ENCODE data around the gene SOHLH1. TPM values are rescaled to one million over a fixed set of nuclear protein-coding genes. Genes with fewer than 3 reads are reported as not detected.
"Not testable (repeated sequence)": the region's sequence is repeated elsewhere in the genome, so short reads cannot be mapped to it uniquely, and the experiment has no call there.

SOHLH1 gene
- total RNA-seq, 1 donor from 2014 or later, result under 0.01 TPM

- H3K9me3 ChIP-seq (ENCODE audit: control insufficient read depth in 3 of 3, low read length in 3 of 3), result no peaks in the 10 kb centered on the region
- H3K27me3 ChIP-seq (ENCODE audit: control insufficient read depth in 3 of 3, insufficient read depth in 3 of 3, low read length in 3 of 3), result peaks cover 22 to 41% (median 41%) of the 10 kb centered on the region in 3 donors
- H3K36me3 ChIP-seq (ENCODE audit: control insufficient read depth in 3 of 3, insufficient read depth in 3 of 3, low read length in 3 of 3), result no peaks in the 10 kb centered on the region
- H3K9ac ChIP-seq (ENCODE audit: low read depth in 1 of 3, low read length in 3 of 3), result no peak overlapping the region
- no peaks in the 10 kb centered on the region for H3K4me1 ChIP-seq (ENCODE audit: control insufficient read depth in 3 of 3, insufficient read depth in 3 of 3, low read length in 3 of 3)
- H3K27ac ChIP-seq (ENCODE audit: low read depth, low read length), result no peak overlapping the region
- no peak overlapping the region for H3K4me3 ChIP-seq (ENCODE audit: low read length in 3 of 3)
These were observed 27.7 kb downstream of the SOHLH1 start for GRCh38 chr9:135671591-135672041.

- Histone ChIP-seq H3K36me3 (ENCODE audit: control insufficient read depth in 3 of 3, insufficient read depth in 3 of 3, low read length in 3 of 3) (no peaks in the 10 kb centered on the region), H3K4me1 (ENCODE audit: control insufficient read depth in 3 of 3, insufficient read depth in 3 of 3, low read length in 3 of 3) (no peaks in the 10 kb centered on the region), H3K4me3 (ENCODE audit: low read length in 3 of 3) (no peak overlapping the region), H3K9me3 (ENCODE audit: control insufficient read depth in 3 of 3, low read length in 3 of 3) (no peaks in the 10 kb centered on the region), H3K27ac (ENCODE audit: low read depth, low read length) (no peak overlapping the region), H3K27me3 (ENCODE audit: control insufficient read depth in 3 of 3, insufficient read depth in 3 of 3, low read length in 3 of 3) (peaks cover 22 to 44% (median 41%) of the 10 kb centered on the region in 3 donors), H3K9ac (ENCODE audit: low read depth in 1 of 3, low read length in 3 of 3) (no peak overlapping the region)
These were observed 28.3 kb downstream of the SOHLH1 start for GRCh38 chr9:135670721-135671590.

GRCh38 chr9:135669616-135670285 is 29.5 kb downstream of the SOHLH1 start:
- no peak overlapping the region for H3K9ac ChIP-seq (ENCODE audit: low read depth in 1 of 3, low read length in 3 of 3)

GRCh38 chr9:135669018-135669417 is 30.3 kb downstream of the SOHLH1 start:
- H3K36me3 ChIP-seq (ENCODE audit: control insufficient read depth in 3 of 3, insufficient read depth in 3 of 3, low read length in 3 of 3); H3K4me3 ChIP-seq (ENCODE audit: low read length in 3 of 3); H3K9me3 ChIP-seq (ENCODE audit: control insufficient read depth in 3 of 3, low read length in 3 of 3); H3K4me1 ChIP-seq (ENCODE audit: control insufficient read depth in 3 of 3, insufficient read depth in 3 of 3, low read length in 3 of 3); H3K27ac ChIP-seq (ENCODE audit: low read depth, low read length); H3K9ac ChIP-seq (ENCODE audit: low read depth in 1 of 3, low read length in 3 of 3): not testable (repeated sequence)
- H3K27me3 ChIP-seq (ENCODE audit: control insufficient read depth in 3 of 3, insufficient read depth in 3 of 3, low read length in 3 of 3), result peaks cover 26 to 55% (median 55%) of the 10 kb centered on the region in 3 donors

More at GRCh38 chr9:135669616-135670285, 29.5 kb downstream of the SOHLH1 start:
- H3K36me3 ChIP-seq (ENCODE audit: control insufficient read depth in 3 of 3, insufficient read depth in 3 of 3, low read length in 3 of 3), result no peaks in the 10 kb centered on the region
- no peak overlapping the region for H3K27ac ChIP-seq (ENCODE audit: low read depth, low read length)
- H3K9me3 ChIP-seq (ENCODE audit: control insufficient read depth in 3 of 3, low read length in 3 of 3), result no peaks in the 10 kb centered on the region
- no peak overlapping the region for H3K4me3 ChIP-seq (ENCODE audit: low read length in 3 of 3)
- no peaks in the 10 kb centered on the region for H3K4me1 ChIP-seq (ENCODE audit: control insufficient read depth in 3 of 3, insufficient read depth in 3 of 3, low read length in 3 of 3)
- H3K27me3 ChIP-seq (ENCODE audit: control insufficient read depth in 3 of 3, insufficient read depth in 3 of 3, low read length in 3 of 3), result peaks cover 22 to 54% (median 50%) of the 10 kb centered on the region in 3 donors

GRCh38 chr9:135667463-135668001 is 31.7 kb downstream of the SOHLH1 start:
- H3K9me3 ChIP-seq (ENCODE audit: control insufficient read depth in 3 of 3, low read length in 3 of 3), result no peaks in the 10 kb centered on the region
- no peaks in the 10 kb centered on the region for H3K36me3 ChIP-seq (ENCODE audit: control insufficient read depth in 3 of 3, insufficient read depth in 3 of 3, low read length in 3 of 3)
- H3K9ac ChIP-seq (ENCODE audit: low read depth in 1 of 3, low read length in 3 of 3), result no peak overlapping the region
- H3K27me3 ChIP-seq (ENCODE audit: control insufficient read depth in 3 of 3, insufficient read depth in 3 of 3, low read length in 3 of 3), result peaks cover 27 to 55% (median 52%) of the 10 kb centered on the region in 3 donors
- H3K4me3 ChIP-seq (ENCODE audit: low read length in 3 of 3), result no peak overlapping the region
- no peaks in the 10 kb centered on the region for H3K4me1 ChIP-seq (ENCODE audit: control insufficient read depth in 3 of 3, insufficient read depth in 3 of 3, low read length in 3 of 3)
- H3K27ac ChIP-seq (ENCODE audit: low read depth, low read length), result no peak overlapping the region

GRCh38 chr9:135666534-135667462 is 32.5 kb downstream of the SOHLH1 start:
- Histone ChIP-seq H3K36me3 (ENCODE audit: control insufficient read depth in 3 of 3, insufficient read depth in 3 of 3, low read length in 3 of 3) (no peaks in the 10 kb centered on the region), H3K4me1 (ENCODE audit: control insufficient read depth in 3 of 3, insufficient read depth in 3 of 3, low read length in 3 of 3) (no peaks in the 10 kb centered on the region), H3K27ac (ENCODE audit: low read depth, low read length) (no peak overlapping the region), H3K27me3 (ENCODE audit: control insufficient read depth in 3 of 3, insufficient read depth in 3 of 3, low read length in 3 of 3) (peaks cover 22 to 48% (median 46%) of the 10 kb centered on the region in 3 donors), H3K9ac (ENCODE audit: low read depth in 1 of 3, low read length in 3 of 3) (no peak overlapping the region), H3K9me3 (ENCODE audit: control insufficient read depth in 3 of 3, low read length in 3 of 3) (no peaks in the 10 kb centered on the region), H3K4me3 (ENCODE audit: low read length in 3 of 3) (no peak overlapping the region)

GRCh38 chr9:135665795-135666189 is 33.5 kb downstream of the SOHLH1 start:
- H3K27ac ChIP-seq (ENCODE audit: low read depth, low read length), result no peak overlapping the region
- H3K36me3 ChIP-seq (ENCODE audit: control insufficient read depth in 3 of 3, insufficient read depth in 3 of 3, low read length in 3 of 3), result no peaks in the 10 kb centered on the region
- no peak overlapping the region for H3K4me3 ChIP-seq (ENCODE audit: low read length in 3 of 3)
- no peaks in the 10 kb centered on the region for H3K4me1 ChIP-seq (ENCODE audit: control insufficient read depth in 3 of 3, insufficient read depth in 3 of 3, low read length in 3 of 3)
- H3K9ac ChIP-seq (ENCODE audit: low read depth in 1 of 3, low read length in 3 of 3), result no peak overlapping the region
- H3K9me3 ChIP-seq (ENCODE audit: control insufficient read depth in 3 of 3, low read length in 3 of 3), result no peaks in the 10 kb centered on the region
- peaks cover 20 to 43% (median 38%) of the 10 kb centered on the region in 3 donors for H3K27me3 ChIP-seq (ENCODE audit: control insufficient read depth in 3 of 3, insufficient read depth in 3 of 3, low read length in 3 of 3)

- no peaks in the 10 kb centered on the region for H3K4me1 ChIP-seq (ENCODE audit: control insufficient read depth in 3 of 3, insufficient read depth in 3 of 3, low read length in 3 of 3)
- H3K27ac ChIP-seq (ENCODE audit: low read depth, low read length), result no peak overlapping the region
- no peak overlapping the region for H3K4me3 ChIP-seq (ENCODE audit: low read length in 3 of 3)
- H3K36me3 ChIP-seq (ENCODE audit: control insufficient read depth in 3 of 3, insufficient read depth in 3 of 3, low read length in 3 of 3), result no peaks in the 10 kb centered on the region
- no peak overlapping the region for H3K9ac ChIP-seq (ENCODE audit: low read depth in 1 of 3, low read length in 3 of 3)
- H3K9me3 ChIP-seq (ENCODE audit: control insufficient read depth in 3 of 3, low read length in 3 of 3), result no peaks in the 10 kb centered on the region
- H3K27me3 ChIP-seq (ENCODE audit: control insufficient read depth in 3 of 3, insufficient read depth in 3 of 3, low read length in 3 of 3), result peaks cover 19 to 39% (median 35%) of the 10 kb centered on the region in 3 donors
These were observed 34.2 kb downstream of the SOHLH1 start for GRCh38 chr9:135664801-135665794.
